Breast epithelium (tissue), 3 donors: ENCODE data around the gene GPR108.

Source experiments
- CTCF ChIP-seq, 3 donors: fragments of 450-650 bp; IDR thresholded peaks; one replicate each; pipeline ENCODE4 v1.5.1; 2016 to 2017; ENCODE audit warnings: antibody characterized with exemption in 3 of 3, mild to moderate bottlenecking in 3 of 3, moderate library complexity in 3 of 3
- POLR2A ChIP-seq: fragments of 450-650 bp; IDR thresholded peaks from one replicate; pipeline ENCODE4 v1.6.1; 2016; ENCODE audit warnings: antibody characterized with exemption, mild to moderate bottlenecking, moderate library complexity

GRCh38 chr19:6687114-6687513 lies 50.3 kb downstream of the GPR108 start:
- TF ChIP-seq POLR2A (no peak), CTCF (IDR thresholded peaks at IDR 0.05) (no peak)
